ENCODE measurements around the gene CDKN2B.

GRCh38 chr9:22047596-22047995 lies 38.5 kb upstream of the CDKN2B start:
- TF ChIP-seq CTCF (IDR thresholded peaks at IDR 0.05; ENCODE audit: low read depth, low read length, poor library complexity, severe bottlenecking) (no peak), EZH2phosphoT487 (IDR thresholded peaks at IDR 0.05; ENCODE audit: borderline replicate concordance, low read length) (no peak)
